ENCODE measurements around the gene ZNF888.
"Not testable (repeated sequence)": the region's sequence is repeated elsewhere in the genome, so short reads cannot be mapped to it uniquely, and the experiment has no call there.

Gene ZNF888

GRCh38 chr19:52941941-52942385 is 18.7 kb upstream of the ZNF888 start (continued):
- TF ChIP-seq AEBP2 (tag by site-specific recombination; IDR thresholded peaks at IDR 0.05; ENCODE audit: borderline replicate concordance), result no peak

- POLR2A ChIA-PET, result interaction anchor here (0.6 to 0.7 kb wide), 2 partner anchors 12 to 44 kb away, joined by 4 to 5 read pairs; no protein-coding TSS in a partner anchor
- H3K36me3 ChIP-seq (ENCODE audit: control insufficient read depth in 2 of 2, insufficient read depth in 1 of 2, low read length in 2 of 2); H3K4me1 ChIP-seq (ENCODE audit: control insufficient read depth, insufficient read depth, low read length); H3K9me3 ChIP-seq (ENCODE audit: control insufficient read depth, insufficient read depth, low read depth, low read length); CTCF ChIA-PET; H3K27ac ChIP-seq (ENCODE audit: extremely low read depth, low read depth, low read length): not testable (repeated sequence)
- peak overlapping the region; percentile 86 for H3K4me3 ChIP-seq (ENCODE audit: low read depth, low read length)
- TF ChIP-seq PRDM1 (tag by site-specific recombination; IDR thresholded peaks at IDR 0.05) (peak; percentile 55), ZNF366 (tag by site-specific recombination; conservative IDR thresholded peaks at IDR 0.05) (0 out of 2 replicates have a peak, but pooled peaks have one; percentile 33), ZNF398 (tag by site-specific recombination; IDR thresholded peaks at IDR 0.05) (peak; percentile 19; the same call in 1 of the 2 replicates)
These were observed 18.3 kb upstream of the ZNF888 start for GRCh38 chr19:52941523-52941922.

- ChIA-PET POLR2A (interaction anchor here (0.6 to 1.3 kb wide), 2 partner anchors 11 to 17 kb away, joined by 3 to 5 read pairs; no protein-coding TSS in a partner anchor), CTCF (interaction anchor here (0.6 kb wide), 1 partner anchor 10 kb away, joined by 3 read pairs; no protein-coding TSS in a partner anchor)
- not testable (repeated sequence) for H3K4me1 ChIP-seq (ENCODE audit: control insufficient read depth, insufficient read depth, low read length); H3K36me3 ChIP-seq (ENCODE audit: control insufficient read depth in 2 of 2, insufficient read depth in 1 of 2, low read length in 2 of 2); H3K27ac ChIP-seq (ENCODE audit: extremely low read depth, low read depth, low read length); H3K4me3 ChIP-seq (ENCODE audit: low read depth, low read length); H3K9me3 ChIP-seq (ENCODE audit: control insufficient read depth, insufficient read depth, low read depth, low read length)
- TF ChIP-seq ZNF121 (tag by site-specific recombination; IDR thresholded peaks at IDR 0.05), result peak; percentile 32; the same call in 1 of the 2 replicates
These were observed 17.7 kb upstream of the ZNF888 start for GRCh38 chr19:52940905-52941304.

GRCh38 chr19:52938761-52939160 is 15.5 kb upstream of the ZNF888 start:
- TF ChIP-seq ZBTB20 (tag by site-specific recombination; IDR thresholded peaks at IDR 0.05) (no peak), ZNF391 (tag by site-specific recombination; IDR thresholded peaks at IDR 0.05; ENCODE audit: borderline replicate concordance, low read depth) (no peak), SCRT1 (tag by site-specific recombination; IDR thresholded peaks at IDR 0.05; ENCODE audit: borderline replicate concordance) (no peak), IKZF3 (tag by site-specific recombination; IDR thresholded peaks at IDR 0.05) (no peak), ZNF513 (tag by site-specific recombination; IDR thresholded peaks at IDR 0.05) (no peak), ZNF223 (tag by site-specific recombination; IDR thresholded peaks at IDR 0.05) (no peak), ZNF624 (tag by site-specific recombination; IDR thresholded peaks at IDR 0.05) (no peak)
- Histone ChIP-seq H3K9me3 (ENCODE audit: control insufficient read depth, insufficient read depth, low read depth, low read length) (no peaks in the 10 kb centered on the region; the same call in 1 of the 2 replicates), H3K4me3 (ENCODE audit: low read depth, low read length) (no peak overlapping the region), H3K27ac (ENCODE audit: extremely low read depth, low read depth, low read length) (no peak overlapping the region), H3K4me1 (ENCODE audit: control insufficient read depth, insufficient read depth, low read length) (no peaks in the 10 kb centered on the region), H3K36me3 (ENCODE audit: control insufficient read depth in 2 of 2, insufficient read depth in 1 of 2, low read length in 2 of 2) (peaks cover 0 to 7% of the 10 kb centered on the region in 2 experiments; a peak in 1 of 3 replicates)
- CTCF ChIA-PET, result no interaction called here
- POLR2A ChIA-PET, result no interaction called here
